Measurements from ENCODE around the gene RBM42. TPM values are rescaled to one million over a fixed set of nuclear protein-coding genes. Genes with fewer than 3 reads are reported as not detected.
"Not testable (repeated sequence)": the region's sequence is repeated elsewhere in the genome, so short reads cannot be mapped to it uniquely, and the experiment has no call there.

RBM42 gene
- total RNA-seq (10 to 100 TPM; 18.1 to 55.3 TPM), polyA plus RNA-seq (ENCODE audit: insufficient read length in 2 of 2) (10 to 100 TPM; 73.4 to 76.5 TPM)
- long read RNA-seq, donor 1, transcript RBM42-201 (10 exons, 1,680 nt), result major isoform, 12 of 50 reads
- long read RNA-seq, donor 1, partial matches to known transcripts, result 10 of 50 reads
- long read RNA-seq, donor 1, other reads (novel, unspliced or antisense), result 26 of 50 reads
- long read RNA-seq, donor 2, transcript RBM42-201 (10 exons, 1,680 nt), result major isoform, 6 of 31 reads
- long read RNA-seq, donor 2, partial matches to known transcripts, result 16 of 31 reads
- long read RNA-seq, donor 2, other reads (novel, unspliced or antisense), result 9 of 31 reads
- long read RNA-seq, donor 3, transcript RBM42-201 (10 exons, 1,680 nt), result major isoform, 5 of 25 reads
- long read RNA-seq, donor 3, partial matches to known transcripts, result 9 of 25 reads
- long read RNA-seq, donor 3, other reads (novel, unspliced or antisense), result 9 of 25 reads
- long read RNA-seq, donor 4, transcript RBM42-201 (10 exons, 1,680 nt), result major isoform, 15 of 93 reads
- long read RNA-seq, donor 4, partial matches to known transcripts, result 48 of 93 reads
- long read RNA-seq, donor 4, other reads (novel, unspliced or antisense), result 27 of 93 reads

- no peaks in the 10 kb centered on the region for H3K27me3 ChIP-seq (ENCODE audit: control insufficient read depth, insufficient read depth, low read length)
- H3K9me3 ChIP-seq (ENCODE audit: control insufficient read depth, insufficient read depth, low read length), result no peaks in the 10 kb centered on the region
- DNase-seq (ENCODE audit: low read depth in 4 of 6, low spot score in 6 of 6), result peak; percentile 98 to 100 (median 100)
- under 1% methylated on average over 56 of the region's 56 CpGs for WGBS (ENCODE audit: insufficient coverage)
- peak within 1 kb of the TSS; percentile 89 for H3K27ac ChIP-seq (ENCODE audit: low read depth, low read length)
- peaks cover 17% of the 10 kb centered on the region for H3K4me1 ChIP-seq (ENCODE audit: control insufficient read depth, insufficient read depth, low read length)
- peaks cover 40% of the 10 kb centered on the region for H3K36me3 ChIP-seq (ENCODE audit: control insufficient read depth, insufficient read depth, low read length)
- peak within 1 kb of the TSS; percentile 91 for H3K4me3 ChIP-seq (ENCODE audit: low read depth, low read length)
Measured at GRCh38 chr19:35628565-35629331, at the start of gene RBM42. Gene RBM42 (plus strand): TSS chr19:35629036. CDS start chr19:35629154, 118 bp downstream.

DNA sequence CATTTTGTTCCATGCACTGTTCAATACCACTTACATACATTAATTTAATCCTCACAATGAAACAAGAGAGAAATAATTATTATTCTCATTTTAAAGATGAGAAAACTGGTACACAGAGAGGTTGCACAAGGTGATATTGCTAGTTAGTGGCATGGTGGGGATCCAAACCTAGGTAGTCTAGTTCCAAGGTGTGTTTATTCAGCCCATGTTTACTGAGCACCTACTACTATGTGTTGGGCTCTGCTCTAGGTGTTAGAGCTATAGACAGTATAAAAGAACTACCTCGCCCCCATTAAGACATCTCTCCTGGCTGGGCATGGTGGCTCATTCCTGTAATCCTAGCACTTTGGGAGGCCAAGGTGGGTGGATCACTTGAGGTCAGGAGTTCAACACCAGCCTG lies 46.1 kb upstream of the RBM42 start:
- Histone ChIP-seq H3K4me1 (ENCODE audit: control insufficient read depth, insufficient read depth, low read length) (no peaks in the 10 kb centered on the region), H3K4me3 (ENCODE audit: low read depth, low read length) (no peak overlapping the region), H3K27me3 (ENCODE audit: control insufficient read depth, insufficient read depth, low read length) (no peaks in the 10 kb centered on the region), H3K9me3 (ENCODE audit: control insufficient read depth, insufficient read depth, low read length) (no peaks in the 10 kb centered on the region), H3K27ac (ENCODE audit: low read depth, low read length) (no peak overlapping the region), H3K36me3 (ENCODE audit: control insufficient read depth, insufficient read depth, low read length) (no peaks in the 10 kb centered on the region)
- DNase-seq (ENCODE audit: low read depth in 4 of 6, low spot score in 6 of 6), result no peak
- WGBS (ENCODE audit: insufficient coverage), result no CpG with 5 or more reads among the region's 1 CpG

GRCh38 chr19:35585848-35586247 lies 43.0 kb upstream of the RBM42 start, which contains the start of gene PMIS2:
Gene PMIS2 (plus strand): TSS chr19:35586173. CDS start chr19:35586260, 87 bp downstream.
- no peak within 1 kb of the TSS for H3K27ac ChIP-seq (ENCODE audit: low read depth, low read length)
- H3K4me1 ChIP-seq (ENCODE audit: control insufficient read depth, insufficient read depth, low read length), result no peaks in the 10 kb centered on the region
- WGBS (ENCODE audit: insufficient coverage), result 43% methylated on average over 5 of the region's 16 CpGs
- H3K36me3 ChIP-seq (ENCODE audit: control insufficient read depth, insufficient read depth, low read length), result no peaks in the 10 kb centered on the region
- no peaks in the 10 kb centered on the region for H3K27me3 ChIP-seq (ENCODE audit: control insufficient read depth, insufficient read depth, low read length)
- H3K4me3 ChIP-seq (ENCODE audit: low read depth, low read length), result no peak within 1 kb of the TSS
- H3K9me3 ChIP-seq (ENCODE audit: control insufficient read depth, insufficient read depth, low read length), result no peaks in the 10 kb centered on the region
- DNase-seq (ENCODE audit: low read depth in 4 of 6, low spot score in 6 of 6), result peak in 1 of 6 donors; percentile 15

DNA sequence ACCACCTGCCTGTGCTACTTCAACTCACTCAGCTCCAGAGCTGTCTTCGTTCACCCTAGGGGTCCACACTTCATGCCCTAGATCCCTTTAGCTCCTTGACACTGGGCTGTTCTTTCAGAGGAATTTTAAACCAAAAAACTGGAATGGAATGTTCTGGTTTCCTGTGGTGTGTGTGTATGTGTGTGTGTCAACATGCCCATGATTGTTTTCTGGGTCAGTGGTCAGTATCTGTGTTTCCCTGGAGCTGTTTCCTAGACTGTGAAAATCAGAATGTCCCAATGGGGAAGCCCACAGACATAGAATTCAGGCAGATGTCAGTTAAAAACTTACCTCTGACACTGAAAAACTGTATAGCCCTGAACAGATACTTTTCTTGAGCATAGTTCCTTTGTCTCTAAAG lies 41.5 kb upstream of the RBM42 start:
- Histone ChIP-seq H3K9me3 (ENCODE audit: control insufficient read depth, insufficient read depth, low read length) (no peaks in the 10 kb centered on the region), H3K4me3 (ENCODE audit: low read depth, low read length) (no peak overlapping the region), H3K36me3 (ENCODE audit: control insufficient read depth, insufficient read depth, low read length) (no peaks in the 10 kb centered on the region), H3K27ac (ENCODE audit: low read depth, low read length) (no peak overlapping the region), H3K27me3 (ENCODE audit: control insufficient read depth, insufficient read depth, low read length) (no peaks in the 10 kb centered on the region), H3K4me1 (ENCODE audit: control insufficient read depth, insufficient read depth, low read length) (no peaks in the 10 kb centered on the region)
- WGBS (ENCODE audit: insufficient coverage), result no CpG with 5 or more reads among the region's 1 CpG
- no peak for DNase-seq (ENCODE audit: low read depth in 4 of 6, low spot score in 6 of 6)

DNA sequence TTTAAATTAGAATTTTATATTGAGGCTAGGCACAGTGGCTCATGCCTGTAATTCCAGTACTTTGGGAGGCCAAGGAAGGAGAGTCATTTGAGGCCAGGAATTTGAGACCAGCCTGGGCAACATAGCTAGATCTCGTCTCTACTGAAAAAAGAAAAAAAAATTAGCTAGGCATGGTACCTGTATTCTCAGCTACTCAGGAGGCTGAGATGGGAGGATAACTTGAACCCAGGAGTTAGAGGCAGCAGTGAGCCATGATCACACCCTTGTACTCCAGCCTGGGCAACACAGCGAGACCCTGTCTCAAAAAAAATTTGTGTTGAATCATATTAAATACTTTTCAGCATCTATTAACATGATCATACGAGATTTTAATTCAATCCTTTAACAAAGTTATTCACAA lies 38.0 kb upstream of the RBM42 start:
- H3K36me3 ChIP-seq (ENCODE audit: control insufficient read depth, insufficient read depth, low read length), result no peaks in the 10 kb centered on the region
- no peaks in the 10 kb centered on the region for H3K9me3 ChIP-seq (ENCODE audit: control insufficient read depth, insufficient read depth, low read length)
- H3K27ac ChIP-seq (ENCODE audit: low read depth, low read length), result no peak overlapping the region
- no peak overlapping the region for H3K4me3 ChIP-seq (ENCODE audit: low read depth, low read length)
- WGBS (ENCODE audit: insufficient coverage), result 60% methylated on average over 1 of the region's 3 CpGs
- no peaks in the 10 kb centered on the region for H3K4me1 ChIP-seq (ENCODE audit: control insufficient read depth, insufficient read depth, low read length)
- H3K27me3 ChIP-seq (ENCODE audit: control insufficient read depth, insufficient read depth, low read length), result no peaks in the 10 kb centered on the region
- DNase-seq (ENCODE audit: low read depth in 4 of 6, low spot score in 6 of 6), result no peak

- H3K27ac ChIP-seq (ENCODE audit: low read depth, low read length), result no peak overlapping the region
- H3K36me3 ChIP-seq (ENCODE audit: control insufficient read depth, insufficient read depth, low read length), result no peaks in the 10 kb centered on the region
- H3K9me3 ChIP-seq (ENCODE audit: control insufficient read depth, insufficient read depth, low read length), result no peaks in the 10 kb centered on the region
- no peaks in the 10 kb centered on the region for H3K27me3 ChIP-seq (ENCODE audit: control insufficient read depth, insufficient read depth, low read length)
- 18% methylated on average over 5 of the region's 8 CpGs for WGBS (ENCODE audit: insufficient coverage)
- no peak overlapping the region for H3K4me3 ChIP-seq (ENCODE audit: low read depth, low read length)
- no peaks in the 10 kb centered on the region for H3K4me1 ChIP-seq (ENCODE audit: control insufficient read depth, insufficient read depth, low read length)
- peak in 2 of 6 donors; percentile 26 to 47 for DNase-seq (ENCODE audit: low read depth in 4 of 6, low spot score in 6 of 6)
Measured at GRCh38 chr19:35592226-35592625, 36.6 kb upstream of the RBM42 start.

DNA sequence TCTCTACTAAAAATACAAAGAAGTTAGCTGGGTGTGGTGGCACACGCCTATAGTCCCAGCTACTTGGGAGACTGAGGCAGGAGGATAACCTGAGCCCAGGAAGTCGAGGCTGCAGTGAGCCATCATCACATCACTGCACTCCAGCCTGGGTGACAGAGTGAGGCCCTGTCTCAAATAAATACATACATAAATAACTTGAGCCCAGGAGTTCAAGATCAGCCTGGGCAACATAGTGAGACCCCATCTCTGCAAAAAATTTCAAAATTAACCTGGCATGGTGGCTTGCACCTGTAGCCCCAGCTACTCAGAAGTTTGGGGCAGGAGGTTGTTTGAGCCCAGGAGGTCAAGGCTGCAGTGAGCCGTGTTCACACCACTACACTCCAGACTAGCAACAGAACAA lies 33.8 kb upstream of the RBM42 start:
- DNase-seq (ENCODE audit: low read depth in 4 of 6, low spot score in 6 of 6); H3K4me1 ChIP-seq (ENCODE audit: control insufficient read depth, insufficient read depth, low read length): not testable (repeated sequence)
- 79% methylated on average over 2 of the region's 3 CpGs for WGBS (ENCODE audit: insufficient coverage)

GRCh38 chr19:35595928-35596327 lies 32.9 kb upstream of the RBM42 start:
- no peaks in the 10 kb centered on the region for H3K9me3 ChIP-seq (ENCODE audit: control insufficient read depth, insufficient read depth, low read length)
- DNase-seq (ENCODE audit: low read depth in 4 of 6, low spot score in 6 of 6), result no peak
- H3K4me1 ChIP-seq (ENCODE audit: control insufficient read depth, insufficient read depth, low read length), result no peaks in the 10 kb centered on the region
- no peaks in the 10 kb centered on the region for H3K27me3 ChIP-seq (ENCODE audit: control insufficient read depth, insufficient read depth, low read length)
- H3K27ac ChIP-seq (ENCODE audit: low read depth, low read length), result no peak overlapping the region
- H3K4me3 ChIP-seq (ENCODE audit: low read depth, low read length), result no peak overlapping the region
- no CpG with 5 or more reads among the region's 1 CpG for WGBS (ENCODE audit: insufficient coverage)
- no peaks in the 10 kb centered on the region for H3K36me3 ChIP-seq (ENCODE audit: control insufficient read depth, insufficient read depth, low read length)

More for the DNA sequence above, 33.8 kb upstream of the RBM42 start:
- H3K4me3 ChIP-seq (ENCODE audit: low read depth, low read length); H3K27ac ChIP-seq (ENCODE audit: low read depth, low read length); H3K36me3 ChIP-seq (ENCODE audit: control insufficient read depth, insufficient read depth, low read length); H3K9me3 ChIP-seq (ENCODE audit: control insufficient read depth, insufficient read depth, low read length); H3K27me3 ChIP-seq (ENCODE audit: control insufficient read depth, insufficient read depth, low read length): not testable (repeated sequence)

- H3K4me3 ChIP-seq (ENCODE audit: low read depth, low read length), result no peak overlapping the region
- H3K9me3 ChIP-seq (ENCODE audit: control insufficient read depth, insufficient read depth, low read length), result no peaks in the 10 kb centered on the region
- no peak overlapping the region for H3K27ac ChIP-seq (ENCODE audit: low read depth, low read length)
- no peak for DNase-seq (ENCODE audit: low read depth in 4 of 6, low spot score in 6 of 6)
- no peaks in the 10 kb centered on the region for H3K36me3 ChIP-seq (ENCODE audit: control insufficient read depth, insufficient read depth, low read length)
- H3K27me3 ChIP-seq (ENCODE audit: control insufficient read depth, insufficient read depth, low read length), result peaks cover 2% of the 10 kb centered on the region
- 70% methylated on average over 4 of the region's 4 CpGs for WGBS (ENCODE audit: insufficient coverage)
- no peaks in the 10 kb centered on the region for H3K4me1 ChIP-seq (ENCODE audit: control insufficient read depth, insufficient read depth, low read length)
Measured at GRCh38 chr19:35596366-35596999, 32.4 kb upstream of the RBM42 start.

Measured in spinal cord (tissue), 10 donors.